Activated B cell treated with CpG ODN at 0.5 μM for 24 hours (primary cell): ENCODE measurements around the gene DNAH2. TPM values are rescaled to one million over a fixed set of nuclear protein-coding genes. Genes with fewer than 3 reads are reported as not detected.

ENCODE experiments used
- ATAC-seq: fragments of 200-7000 bp; cut with Tn5 transposase; one replicate; pipeline ENCODE4 v1.10.0; 2021; ENCODE audit warnings: low read depth, mild to moderate bottlenecking, moderate library complexity
- CTCF ChIA-PET: fragments of 350-600 bp; sonication (Branson Sonifier 250); formaldehyde crosslinking; loops from one replicate; lab custom pipeline; 2021; ENCODE audit warnings: antibody characterized with exemption; lab: Charles Lee
- POLR2A ChIA-PET: fragments of 350-600 bp; sonication (Branson Sonifier 250); formaldehyde crosslinking; loops from one replicate; lab custom pipeline; 2021; ENCODE audit warnings: antibody characterized with exemption; lab: Charles Lee
- DNase-seq: peaks from one replicate; pipeline ENCODE4 v3.0.0; 2022
- H3K27ac Mint-ChIP-seq: one replicate; pipeline ENCODE4 v1.8.0; 2020; ENCODE audit warnings: mixed read lengths
- H3K27me3 Mint-ChIP-seq: one replicate; pipeline ENCODE4 v1.8.0; 2021; ENCODE audit warnings: mixed read lengths
- H3K36me3 Mint-ChIP-seq: one replicate; pipeline ENCODE4 v1.8.0; 2021; ENCODE audit warnings: low read depth, mixed read lengths
- H3K4me1 Mint-ChIP-seq: one replicate; pipeline ENCODE4 v1.8.0; 2021; ENCODE audit warnings: mixed read lengths
- H3K4me3 Mint-ChIP-seq: one replicate; pipeline ENCODE4 v1.8.0; 2020; ENCODE audit warnings: mild to moderate bottlenecking, mixed read lengths
- H3K9me3 Mint-ChIP-seq: one replicate; pipeline ENCODE4 v1.8.0; 2020; ENCODE audit warnings: mixed read lengths
- intact Hi-C: fragments of 100-400 bp; cut with micrococcal nuclease; formaldehyde crosslinking; loops from one replicate; pipeline ENCODE4 v1.15.1; 2024
- total RNA-seq: library from RNA; stranded (reverse); gene quantifications from 2 replicates; pipeline ENCODE4 v1.2.3, GENCODE V29; 2022
- TF ChIP-seq, protein P1 (sequence below): fragments of 200-600 bp; IDR thresholded peaks from one replicate; pipeline ENCODE4 v1.8.0; 2022; ENCODE audit warnings: antibody characterized with exemption, mild to moderate bottlenecking

The DNAH2 gene
- total RNA-seq, 1 donor from 2014 or later = not detected

DNA sequence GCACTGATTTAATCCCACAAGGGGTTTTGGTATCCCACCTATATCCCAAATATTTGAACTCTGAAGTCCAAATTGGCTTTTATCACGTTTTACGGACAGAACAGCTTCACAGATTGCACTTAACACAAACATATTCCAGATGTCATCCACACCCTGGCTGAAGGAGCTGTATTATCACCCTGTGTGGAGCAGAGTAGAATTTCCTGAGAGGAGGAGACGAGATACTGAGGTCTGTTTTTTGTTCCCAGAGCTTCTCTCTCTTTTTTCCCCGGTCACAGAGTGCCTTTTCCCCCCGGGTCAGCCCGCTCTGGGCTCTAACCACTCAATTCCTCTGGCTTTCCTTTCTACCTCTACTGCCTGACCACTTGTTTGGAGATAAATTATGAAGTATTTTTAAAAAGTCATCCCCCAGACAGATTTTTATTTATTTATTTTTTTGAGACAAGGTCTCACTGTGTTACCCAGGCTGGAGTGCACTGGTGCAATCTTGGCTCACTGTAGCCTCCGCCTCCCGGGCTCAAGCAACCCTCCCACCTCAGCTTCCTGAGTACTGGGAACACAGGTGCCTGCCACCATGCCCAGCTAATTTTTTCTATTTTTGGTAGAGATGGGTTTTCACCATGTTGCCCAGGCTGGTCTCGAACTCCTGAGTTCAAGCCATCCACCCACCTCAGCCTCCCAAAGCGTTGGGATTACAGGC, 30.7 kb downstream of the DNAH2 start:
- no peak for DNase-seq
- Mint-ChIP-seq H3K36me3 (no peaks in the 10 kb centered on the region), H3K4me1 (no peaks in the 10 kb centered on the region), H3K4me3 (no peak overlapping the region), H3K9me3 (no peaks in the 10 kb centered on the region), H3K27ac (no peak overlapping the region), H3K27me3 (peaks cover 12% of the 10 kb centered on the region)
- ATAC-seq = no peak
- POLR2A ChIA-PET = no interaction called here
- CTCF ChIA-PET = interaction anchor here (0.9 kb wide), 1 partner anchor 242 kb away, joined by 3 read pairs; no protein-coding TSS in a partner anchor
- intact Hi-C loops = no loop called here
- TF ChIP-seq, protein P1, sequence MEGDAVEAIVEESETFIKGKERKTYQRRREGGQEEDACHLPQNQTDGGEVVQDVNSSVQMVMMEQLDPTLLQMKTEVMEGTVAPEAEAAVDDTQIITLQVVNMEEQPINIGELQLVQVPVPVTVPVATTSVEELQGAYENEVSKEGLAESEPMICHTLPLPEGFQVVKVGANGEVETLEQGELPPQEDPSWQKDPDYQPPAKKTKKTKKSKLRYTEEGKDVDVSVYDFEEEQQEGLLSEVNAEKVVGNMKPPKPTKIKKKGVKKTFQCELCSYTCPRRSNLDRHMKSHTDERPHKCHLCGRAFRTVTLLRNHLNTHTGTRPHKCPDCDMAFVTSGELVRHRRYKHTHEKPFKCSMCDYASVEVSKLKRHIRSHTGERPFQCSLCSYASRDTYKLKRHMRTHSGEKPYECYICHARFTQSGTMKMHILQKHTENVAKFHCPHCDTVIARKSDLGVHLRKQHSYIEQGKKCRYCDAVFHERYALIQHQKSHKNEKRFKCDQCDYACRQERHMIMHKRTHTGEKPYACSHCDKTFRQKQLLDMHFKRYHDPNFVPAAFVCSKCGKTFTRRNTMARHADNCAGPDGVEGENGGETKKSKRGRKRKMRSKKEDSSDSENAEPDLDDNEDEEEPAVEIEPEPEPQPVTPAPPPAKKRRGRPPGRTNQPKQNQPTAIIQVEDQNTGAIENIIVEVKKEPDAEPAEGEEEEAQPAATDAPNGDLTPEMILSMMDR = no peak

- Mint-ChIP-seq H3K9me3 (no peaks in the 10 kb centered on the region), H3K27ac (no peak overlapping the region), H3K4me3 (no peak overlapping the region), H3K27me3 (peaks cover 22% of the 10 kb centered on the region), H3K36me3 (no peaks in the 10 kb centered on the region), H3K4me1 (no peaks in the 10 kb centered on the region)
- intact Hi-C loops = no loop called here
- TF ChIP-seq, protein P1 = no peak
- ATAC-seq = no peak
- ChIA-PET CTCF (no interaction called here), POLR2A (no interaction called here)
- DNase-seq = no peak
Observed at GRCh38 chr17:7750321-7750821, 32.8 kb downstream of the DNAH2 start.

- no peak overlapping the region for H3K4me3 Mint-ChIP-seq
- no peaks in the 10 kb centered on the region for H3K9me3 Mint-ChIP-seq
- DNase-seq (no peak), ATAC-seq (no peak)
- POLR2A ChIA-PET = no interaction called here
- CTCF ChIA-PET = no interaction called here
- TF ChIP-seq, protein P1 = no peak
- H3K27ac Mint-ChIP-seq = no peak overlapping the region
- H3K4me1 Mint-ChIP-seq = no peaks in the 10 kb centered on the region
- intact Hi-C loops = no loop called here
- no peaks in the 10 kb centered on the region for H3K36me3 Mint-ChIP-seq
- peaks cover 20% of the 10 kb centered on the region for H3K27me3 Mint-ChIP-seq
Observed at GRCh38 chr17:7754656-7755055, 37.1 kb downstream of the DNAH2 start.

GRCh38 chr17:7755095-7755890, 37.7 kb downstream of the DNAH2 start:
- CTCF ChIA-PET = no interaction called here
- Mint-ChIP-seq H3K27ac (no peak overlapping the region), H3K27me3 (peaks cover 18% of the 10 kb centered on the region)

More at GRCh38 chr17:7755095-7755890, 37.7 kb downstream of the DNAH2 start:
- Mint-ChIP-seq H3K4me1 (no peaks in the 10 kb centered on the region), H3K4me3 (no peak overlapping the region), H3K9me3 (no peaks in the 10 kb centered on the region), H3K36me3 (no peaks in the 10 kb centered on the region)
- intact Hi-C loops = no loop called here
- ATAC-seq (no peak), DNase-seq (no peak)
- TF ChIP-seq, protein P1 = no peak
- POLR2A ChIA-PET = no interaction called here
